ENCODE measurements around the gene DPP4.

The DPP4 gene

DNA sequence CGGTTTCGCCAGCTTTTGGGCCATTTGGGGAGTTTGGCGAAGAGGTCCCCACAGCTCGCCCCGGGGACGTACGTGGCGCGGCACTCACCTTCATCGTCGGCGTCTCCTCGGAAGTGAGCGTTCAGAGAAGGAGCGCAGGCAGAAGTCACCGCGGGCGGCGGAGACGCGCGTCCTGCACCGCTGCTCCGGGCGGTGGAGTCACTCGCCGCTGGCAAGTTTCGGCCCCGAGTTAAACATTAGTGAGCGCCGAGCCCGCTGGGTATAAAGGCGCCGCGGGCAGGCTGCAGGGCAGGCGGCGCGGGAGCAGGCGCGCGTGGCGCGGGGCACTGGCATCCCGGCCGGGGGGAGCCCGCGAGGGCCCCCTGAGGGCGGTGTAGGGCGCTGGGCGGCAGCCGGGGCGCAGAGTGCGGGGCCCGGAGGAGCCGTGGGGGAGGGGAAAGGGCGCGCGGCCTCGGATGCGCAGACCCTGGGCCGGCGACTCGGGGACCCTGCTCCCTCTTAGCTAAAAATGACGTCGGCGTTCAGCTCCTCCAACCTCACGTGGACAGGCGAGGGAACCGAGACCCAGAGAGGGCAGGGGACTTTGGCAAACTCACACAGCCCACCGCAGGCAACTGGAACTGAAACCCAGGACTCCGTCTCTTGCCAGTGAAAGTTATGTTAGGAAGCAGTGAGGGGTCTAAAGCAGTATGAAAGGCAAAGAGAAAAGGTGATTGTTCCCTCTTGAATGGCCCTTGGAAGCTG is at the start of gene DPP4:
Gene DPP4, minus strand, starts transcription at position 328 of the 744 bp plus-strand sequence. Its CDS starts 234 bp downstream, at position 94.
- DNase-seq: no peak

DNA sequence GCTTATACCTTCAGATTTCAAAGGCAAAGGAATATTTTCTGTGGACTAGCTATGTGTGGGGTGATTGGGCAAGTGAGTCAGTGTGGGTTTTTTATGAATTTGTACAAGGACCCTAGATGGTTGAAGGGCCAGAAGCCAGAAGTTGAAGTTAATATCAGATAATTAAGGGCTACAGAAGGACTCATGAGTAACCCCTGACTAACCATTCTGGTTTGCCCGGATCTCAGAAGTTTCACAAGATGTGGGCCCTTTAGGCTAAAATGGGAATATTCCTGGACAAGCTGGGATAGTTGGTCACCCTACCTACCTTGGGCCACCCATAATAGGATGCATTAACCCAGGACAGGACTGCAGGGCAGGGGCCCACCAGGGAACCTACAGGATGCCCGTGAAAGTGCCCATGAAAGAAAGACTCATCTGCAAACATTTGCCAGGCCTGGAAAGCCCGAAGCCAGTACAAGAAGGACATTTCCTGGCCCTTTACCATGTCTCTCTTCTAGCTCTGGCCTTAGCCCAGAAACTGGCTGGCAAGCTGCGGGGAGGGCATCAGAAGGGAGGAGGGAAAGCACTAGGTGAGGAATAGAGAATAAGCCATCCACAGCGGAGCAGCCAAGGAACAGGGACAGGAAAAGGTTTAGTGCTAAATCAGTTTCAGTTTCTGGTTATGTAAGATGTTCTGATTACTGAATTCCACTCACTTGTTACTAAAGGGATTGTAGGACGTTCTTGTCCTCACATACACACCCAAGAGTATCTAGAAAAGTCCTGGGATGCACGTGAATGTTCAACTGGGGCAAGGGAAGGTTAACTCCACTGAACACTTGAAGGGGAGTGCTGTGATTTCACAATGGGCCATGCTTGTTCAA is 44.4 kb upstream of the DPP4 start:
- DNase-seq: no peak

DNA sequence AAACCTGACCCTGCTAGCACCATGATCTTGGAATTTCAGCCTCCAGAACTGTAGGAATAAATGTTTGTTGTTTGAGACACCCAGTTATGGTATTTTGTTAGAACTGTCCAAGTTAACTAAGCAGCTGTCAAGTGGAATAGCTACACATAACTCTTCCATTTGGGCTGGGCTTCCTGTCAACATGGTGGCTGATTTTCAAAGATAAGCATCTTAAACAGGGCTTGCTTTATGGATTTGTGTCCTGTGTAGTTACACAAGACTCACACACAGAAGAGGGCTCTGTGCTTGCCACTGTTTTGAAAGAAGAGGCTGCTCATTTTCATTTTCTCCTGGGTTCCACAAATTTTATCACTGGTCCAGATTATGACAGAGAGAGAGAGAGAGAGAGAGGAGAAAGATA is 42.3 kb upstream of the DPP4 start:
- DNase-seq: no peak

GRCh38 chr2:162115076-162115475 is 41.1 kb upstream of the DPP4 start:
- DNase-seq: no peak

GRCh38 chr2:162114271-162114670 is 40.3 kb upstream of the DPP4 start:
- no peak for DNase-seq

DNA sequence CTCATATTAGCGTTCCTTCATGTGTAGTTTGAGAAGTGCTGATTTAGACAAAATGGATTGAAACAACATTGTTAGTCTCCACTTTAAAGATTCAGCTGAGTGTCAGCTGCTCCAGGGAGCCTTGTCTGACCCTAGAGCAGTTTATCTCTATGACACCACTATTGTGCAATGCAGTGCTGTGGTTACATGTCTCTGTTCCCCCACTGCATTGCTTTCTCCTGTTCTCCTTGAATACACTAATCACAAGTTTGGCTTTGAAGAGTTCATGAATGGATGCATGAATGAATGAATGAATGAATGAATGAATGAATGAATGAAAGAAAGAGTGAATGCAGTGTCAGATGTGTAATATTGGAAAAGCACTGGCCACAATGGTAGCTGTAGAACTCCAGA is 39.8 kb upstream of the DPP4 start:
- peak; percentile 38 for DNase-seq

DNA sequence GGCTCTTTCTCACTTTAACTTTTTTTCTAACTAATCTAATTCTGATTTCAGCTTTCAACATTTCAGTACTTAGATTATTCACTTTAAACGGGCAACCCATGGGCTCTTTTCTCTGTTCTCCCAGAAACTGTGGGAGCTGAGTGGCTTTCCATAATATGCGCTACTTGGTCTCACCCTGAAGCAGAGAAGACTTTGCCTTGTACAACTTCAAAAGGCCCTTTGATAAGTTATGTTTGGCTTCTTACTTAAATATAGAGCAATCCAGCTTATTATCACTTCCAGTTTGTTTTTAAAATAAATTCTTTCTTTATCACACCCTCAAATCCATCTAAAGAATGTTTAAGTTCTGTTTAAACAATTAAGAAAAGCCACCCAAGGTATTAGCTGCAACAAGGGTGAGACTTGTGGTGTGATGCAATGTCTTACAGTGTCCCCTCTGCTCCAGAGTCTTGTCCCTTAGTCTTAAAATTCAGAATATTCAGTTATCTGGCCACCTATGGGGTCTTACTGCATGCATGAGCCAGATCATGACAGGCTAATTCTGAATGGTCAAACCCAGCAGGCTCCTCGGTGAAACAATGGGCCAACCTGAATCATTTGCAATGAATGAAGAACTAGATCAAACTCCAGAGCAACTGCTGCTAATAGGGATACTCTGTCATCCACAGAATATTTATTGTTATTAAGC is 39.2 kb upstream of the DPP4 start:
- no peak for DNase-seq

DNA sequence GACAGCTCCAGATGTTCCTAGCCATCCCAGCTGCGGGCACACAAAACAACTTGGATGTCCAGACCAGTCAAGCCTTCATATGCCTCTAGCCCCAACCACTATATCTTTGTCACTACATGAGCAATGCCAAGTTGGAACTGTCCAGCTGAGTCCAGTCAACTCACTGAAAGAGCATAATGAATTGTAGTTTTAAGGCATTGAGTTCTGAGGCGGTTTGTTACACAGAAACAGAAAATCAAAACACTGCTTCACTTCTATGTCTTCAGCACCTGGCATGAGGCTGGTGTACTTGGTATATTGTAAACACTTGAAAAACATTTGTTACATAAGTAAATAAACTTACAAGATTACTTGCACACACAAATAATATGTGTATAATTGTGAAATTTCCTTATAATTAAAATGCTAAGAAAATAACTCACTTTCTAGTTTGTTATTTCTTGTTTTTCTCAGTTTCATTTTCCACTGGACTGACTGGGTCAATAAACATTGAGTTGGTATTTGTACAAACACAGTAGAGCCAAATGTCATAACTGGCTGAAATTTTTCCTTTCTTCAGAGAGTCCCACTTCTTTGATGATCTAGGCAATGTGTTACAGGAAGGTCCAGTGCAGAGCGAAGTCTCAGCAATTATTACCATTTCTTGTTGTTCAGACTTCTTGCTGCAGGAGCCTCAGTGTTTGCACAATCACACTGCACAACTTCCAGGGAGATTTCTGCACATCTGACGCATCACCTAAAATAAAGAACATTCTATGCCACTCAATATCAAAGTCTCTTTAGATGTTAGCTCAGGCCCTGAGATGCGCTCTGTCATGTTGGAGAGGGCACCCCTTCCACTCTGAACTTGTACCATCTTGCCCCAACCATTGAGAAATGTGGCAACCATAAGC is 38.2 kb upstream of the DPP4 start:
- no peak for DNase-seq

DNA sequence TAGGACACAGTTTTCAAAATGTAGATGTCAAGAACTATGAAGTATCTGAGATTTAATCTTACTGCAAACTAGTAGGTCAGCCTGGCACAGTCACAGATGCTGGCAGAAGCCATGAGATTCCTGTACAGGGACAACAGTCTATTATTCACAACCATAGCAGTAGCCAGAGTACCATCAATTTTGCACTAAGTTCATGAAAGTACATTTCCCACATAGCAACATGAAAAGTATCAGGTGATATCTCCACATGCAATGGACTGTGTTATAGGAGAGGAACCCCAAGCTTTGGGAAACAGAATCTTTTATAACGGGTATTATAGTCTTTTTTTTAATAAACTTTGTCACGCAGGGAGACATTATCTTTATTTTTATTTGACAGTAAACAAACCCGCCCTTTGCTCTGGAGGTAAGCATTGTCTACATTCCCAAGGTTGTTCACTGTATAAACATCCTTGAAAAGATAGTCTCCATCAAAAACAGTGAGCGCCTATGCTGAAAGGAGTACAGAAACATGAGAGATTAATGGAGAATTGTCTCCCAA is 33.4 kb upstream of the DPP4 start:
- no peak for DNase-seq

- DNase-seq: no peak
Observed at GRCh38 chr2:162106746-162107145, 32.7 kb upstream of the DPP4 start.

DNA sequence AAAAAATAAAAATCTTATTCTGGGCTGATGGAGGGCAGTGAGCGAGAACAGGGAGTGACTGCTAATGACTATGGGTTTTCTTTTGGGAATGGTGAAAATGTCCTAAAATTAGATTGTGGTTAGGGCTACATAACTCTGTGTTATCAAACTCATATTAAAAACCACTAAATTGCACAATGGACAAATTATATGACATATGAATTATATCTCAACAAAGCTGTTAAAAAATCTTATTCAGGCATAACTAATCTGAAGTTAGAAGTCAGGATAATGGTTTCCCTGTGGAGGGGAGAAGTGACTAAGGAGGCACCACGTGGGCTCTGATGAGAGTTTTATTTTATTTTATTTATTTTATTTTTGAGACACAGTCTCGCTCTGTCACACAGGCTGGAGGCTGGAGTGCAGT is 32.1 kb upstream of the DPP4 start:
- DNase-seq: no peak

- no peak for DNase-seq
Observed at GRCh38 chr2:162103443-162104009, 29.5 kb upstream of the DPP4 start.

GRCh38 chr2:162100579-162100978 is 26.6 kb upstream of the DPP4 start:
- DNase-seq: no peak

- no peak for DNase-seq
Observed at GRCh38 chr2:162099836-162100235, 25.8 kb upstream of the DPP4 start.

DNA sequence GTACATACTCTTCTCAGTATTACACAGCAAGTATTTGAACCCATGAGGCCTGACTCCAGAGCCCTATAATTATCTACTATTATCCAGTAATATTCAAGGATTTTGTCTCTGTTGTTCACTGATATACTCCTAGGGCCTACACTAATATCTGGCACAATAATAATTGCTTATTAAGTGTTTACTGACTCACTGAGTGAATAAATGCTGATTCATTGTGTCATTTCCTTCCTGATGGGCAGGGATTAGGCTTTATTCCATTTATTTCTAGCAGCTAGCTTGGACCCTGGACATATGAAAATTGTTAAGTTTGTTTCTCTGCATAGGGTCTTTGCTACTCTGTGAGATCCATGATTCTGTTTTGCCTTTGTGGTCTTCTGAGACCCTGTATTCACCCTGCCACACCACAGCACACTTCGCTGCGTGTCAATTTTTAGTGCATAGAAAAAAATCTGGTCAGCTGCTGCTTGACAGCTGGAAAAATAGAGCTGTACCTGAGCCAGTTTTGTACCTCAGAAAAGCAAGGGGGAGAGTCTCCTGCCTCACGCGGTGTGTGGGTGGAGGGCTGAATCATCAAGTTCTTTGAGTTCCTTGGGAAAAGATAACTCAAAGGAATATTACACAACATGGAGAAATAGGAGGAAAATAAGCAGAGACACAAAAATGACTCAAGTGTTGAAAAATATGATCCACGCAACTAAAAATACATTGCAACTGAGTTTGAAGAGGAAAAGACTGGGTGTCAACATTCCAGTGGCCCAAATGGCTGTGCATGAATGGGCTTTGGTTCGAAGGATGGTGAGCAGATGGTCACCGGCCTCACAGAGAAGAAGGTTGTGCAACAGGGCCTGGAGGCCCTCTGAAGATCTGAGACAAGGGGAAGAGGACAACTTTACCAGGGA is 18.9 kb upstream of the DPP4 start:
- DNase-seq: no peak

GRCh38 chr2:162092008-162092390 is 18.0 kb upstream of the DPP4 start:
- DNase-seq: no peak

- DNase-seq: no peak
Observed at GRCh38 chr2:162091325-162092007, 17.5 kb upstream of the DPP4 start.

- no peak for DNase-seq
Observed at GRCh38 chr2:162090109-162090508, 16.1 kb upstream of the DPP4 start.

- no peak for DNase-seq
Observed at GRCh38 chr2:162086904-162087303, 12.9 kb upstream of the DPP4 start.
